ENCODE data around the gene PCDH19. TPM values are rescaled to one million over a fixed set of nuclear protein-coding genes. Genes with fewer than 3 reads are reported as not detected.

Gene PCDH19
- total RNA-seq, 1 experiment from 2014 or later, result 0.05 TPM

DNA sequence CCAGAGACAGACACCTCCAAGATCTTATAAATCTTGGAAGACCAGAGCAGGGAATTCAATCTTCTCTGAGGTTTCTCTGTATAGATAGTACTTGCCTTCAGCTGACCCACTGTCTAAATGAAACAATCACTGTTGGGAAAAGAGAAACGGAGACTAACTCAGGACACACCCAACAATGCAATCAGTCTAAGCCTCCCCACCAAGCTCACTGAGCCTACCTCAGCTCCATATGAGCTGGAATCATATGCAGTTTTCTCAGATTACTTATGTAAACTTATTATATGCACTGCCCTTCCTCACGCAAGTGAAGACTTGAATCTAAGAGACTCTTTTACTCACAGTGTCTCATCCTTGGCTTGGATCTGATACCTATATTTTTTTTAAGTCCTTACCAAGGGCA is 110.5 kb downstream of the PCDH19 start:
- DNase-seq (ENCODE audit: extremely low read depth, low read depth), result no peak

DNA sequence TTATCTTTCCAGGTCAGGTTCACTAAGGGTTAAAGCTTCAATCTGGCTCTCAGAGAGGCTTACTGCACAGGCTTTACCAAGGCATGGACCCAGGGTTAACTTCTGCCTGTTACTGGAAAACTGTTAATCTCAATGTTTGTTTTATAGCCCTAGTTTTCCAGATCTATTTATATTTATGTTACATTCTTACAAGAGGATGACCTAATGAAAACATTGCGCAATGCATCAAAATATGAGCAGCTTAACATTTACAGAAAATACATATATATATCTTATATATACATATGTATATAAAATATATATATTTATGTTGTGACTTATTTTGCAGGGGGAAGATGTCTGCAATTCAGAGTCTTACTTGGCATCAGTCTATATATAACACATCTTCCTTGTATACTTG is 112.3 kb downstream of the PCDH19 start:
- no peak for DNase-seq (ENCODE audit: extremely low read depth, low read depth)

DNA sequence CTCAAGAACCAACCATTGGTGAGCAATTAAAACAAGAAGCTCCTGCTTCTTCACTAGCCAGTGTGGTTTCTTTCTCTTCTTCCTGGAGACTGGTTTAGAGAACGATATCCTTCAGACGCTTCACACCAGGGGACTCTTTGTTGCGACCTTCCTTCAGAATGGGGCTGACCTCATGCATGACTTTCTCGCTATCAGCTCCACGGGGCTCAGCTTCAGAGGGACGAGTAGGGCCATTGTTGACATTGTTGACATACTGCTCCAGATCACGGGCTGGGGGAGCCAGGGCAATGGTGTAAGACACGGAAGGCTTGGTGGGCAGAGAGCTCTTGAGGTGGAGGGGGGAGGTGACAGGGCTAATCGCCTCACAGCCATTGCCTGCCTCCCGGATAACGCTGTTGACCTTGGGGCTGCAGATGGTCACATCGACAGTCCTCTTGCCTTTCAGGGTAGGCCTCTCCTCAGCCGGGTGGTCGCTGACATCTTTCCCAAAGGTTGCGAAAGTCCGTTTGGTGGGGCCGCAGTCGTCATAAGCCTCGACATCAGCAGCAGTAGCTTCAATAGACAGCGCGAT is 113.8 kb downstream of the PCDH19 start:
- DNase-seq (ENCODE audit: extremely low read depth, low read depth), result no peak

DNA sequence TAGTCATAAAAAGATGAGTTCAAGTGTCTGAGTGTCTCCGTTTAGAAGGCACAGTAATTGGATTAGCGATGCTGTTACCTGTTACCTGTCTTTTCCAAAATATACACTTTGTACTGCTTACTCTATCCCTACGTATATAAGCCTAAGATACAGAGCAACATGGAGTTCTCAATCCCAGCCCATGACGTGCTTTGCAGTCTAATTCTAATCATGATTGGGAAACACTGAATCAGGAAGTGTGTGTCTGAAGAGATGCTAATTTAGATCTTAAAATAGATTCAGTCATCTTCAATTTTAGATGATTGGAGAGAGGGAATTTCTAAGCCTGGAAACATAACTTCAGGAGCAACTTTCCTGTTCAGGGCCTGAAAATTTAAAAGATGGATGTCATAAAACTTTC is 115.1 kb downstream of the PCDH19 start:
- no peak for DNase-seq (ENCODE audit: extremely low read depth, low read depth)

DNA sequence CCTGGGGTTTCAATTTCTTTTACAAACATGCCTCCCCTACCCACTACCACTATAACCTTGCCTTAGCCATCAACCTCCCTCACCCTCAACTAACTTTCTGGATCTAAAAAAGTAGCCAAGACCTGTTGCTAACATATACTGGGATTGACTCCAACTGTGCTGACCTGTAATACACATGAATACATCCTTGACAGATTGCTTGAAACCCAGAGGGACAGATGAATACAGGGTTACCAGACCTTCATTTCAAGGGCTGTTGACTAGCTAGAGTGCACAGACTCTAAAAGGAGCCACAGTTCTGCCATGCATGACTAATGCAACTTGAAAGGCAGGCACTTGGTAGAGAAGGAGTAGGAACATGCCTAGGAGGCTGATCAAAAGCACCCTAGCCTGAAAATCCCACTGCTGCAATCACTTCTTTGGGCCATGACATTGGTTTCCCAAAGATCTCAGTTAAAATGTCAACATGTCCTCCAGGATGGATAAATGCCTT is 121.0 kb downstream of the PCDH19 start:
- no peak for DNase-seq (ENCODE audit: extremely low read depth, low read depth)

DNA sequence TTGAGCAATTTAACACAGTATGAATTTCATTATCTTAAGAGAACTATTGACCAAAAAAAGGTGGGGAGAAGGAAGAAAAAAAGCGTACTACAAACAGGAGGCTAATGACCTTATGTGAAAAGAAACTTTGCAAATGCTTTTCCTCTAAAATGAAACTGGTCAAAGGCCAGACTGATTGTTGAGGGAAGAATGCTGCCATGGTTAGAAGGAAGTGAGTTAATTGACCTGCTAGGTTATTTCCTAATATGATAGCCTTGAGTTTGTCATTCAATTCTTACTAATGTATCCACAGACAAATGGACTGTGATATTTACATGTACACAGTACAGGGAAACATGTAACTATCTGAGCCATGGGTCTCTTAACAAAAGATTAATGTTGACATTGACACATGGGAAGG is 132.8 kb downstream of the PCDH19 start:
- no peak for DNase-seq (ENCODE audit: extremely low read depth, low read depth)

DNA sequence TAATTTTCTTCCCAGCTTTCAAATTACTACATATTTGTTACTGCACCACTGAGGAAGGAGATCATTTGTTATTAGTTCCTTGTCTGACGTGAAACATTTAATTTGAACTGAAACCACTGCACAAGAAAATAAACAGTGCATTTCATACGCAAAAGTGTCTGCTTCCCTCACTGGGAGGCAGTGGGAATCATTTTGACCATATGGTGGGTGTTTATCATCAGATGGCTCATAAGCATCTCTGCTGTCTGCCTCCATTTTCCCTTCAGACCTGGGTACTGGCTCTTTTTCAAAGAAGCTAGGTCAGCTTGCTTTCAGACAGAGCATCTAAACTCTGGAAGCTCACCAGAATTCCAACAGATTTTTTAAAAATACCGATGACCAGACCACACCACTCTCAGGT is 135.2 kb downstream of the PCDH19 start:
- no peak for DNase-seq (ENCODE audit: extremely low read depth, low read depth)

DNA sequence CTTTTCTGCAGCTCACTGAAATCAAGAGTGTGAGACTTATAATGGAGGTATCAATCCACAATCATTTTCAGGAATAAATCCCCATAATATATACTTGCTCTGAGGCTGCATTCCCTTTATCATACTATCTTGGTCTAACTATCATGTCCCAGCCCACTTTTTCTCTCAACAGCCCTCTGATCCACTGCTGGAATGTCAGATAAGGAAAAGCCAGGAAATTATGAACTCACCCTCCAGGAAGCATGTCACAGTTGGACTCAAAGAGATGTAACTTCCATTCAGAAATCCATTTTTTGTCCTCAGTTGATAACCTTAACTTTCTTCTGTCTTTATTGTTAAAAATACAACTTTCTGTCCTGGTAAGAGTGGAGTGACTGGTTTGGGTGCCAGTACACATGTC is 144.9 kb downstream of the PCDH19 start:
- no peak for DNase-seq (ENCODE audit: extremely low read depth, low read depth)

DNA sequence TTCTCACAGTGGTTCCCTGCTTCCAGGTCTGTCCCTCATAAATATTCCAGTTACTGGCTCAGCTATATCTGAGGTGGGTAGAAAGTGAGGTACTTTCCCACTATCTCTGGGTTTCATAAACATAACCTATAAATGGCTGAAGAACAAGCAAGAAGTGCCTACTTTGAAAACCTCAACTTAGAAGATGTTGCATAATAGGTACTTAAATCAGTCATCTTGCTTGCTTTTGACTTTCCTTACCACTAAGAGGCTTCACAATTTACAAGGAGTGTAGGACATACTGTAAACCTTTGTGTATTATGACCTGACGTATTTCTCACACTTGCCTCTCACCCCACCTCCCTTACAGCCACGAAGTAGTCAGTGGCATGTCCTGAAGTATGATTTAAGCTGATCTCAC is 145.9 kb downstream of the PCDH19 start:
- DNase-seq (ENCODE audit: extremely low read depth, low read depth), result no peak

DNA sequence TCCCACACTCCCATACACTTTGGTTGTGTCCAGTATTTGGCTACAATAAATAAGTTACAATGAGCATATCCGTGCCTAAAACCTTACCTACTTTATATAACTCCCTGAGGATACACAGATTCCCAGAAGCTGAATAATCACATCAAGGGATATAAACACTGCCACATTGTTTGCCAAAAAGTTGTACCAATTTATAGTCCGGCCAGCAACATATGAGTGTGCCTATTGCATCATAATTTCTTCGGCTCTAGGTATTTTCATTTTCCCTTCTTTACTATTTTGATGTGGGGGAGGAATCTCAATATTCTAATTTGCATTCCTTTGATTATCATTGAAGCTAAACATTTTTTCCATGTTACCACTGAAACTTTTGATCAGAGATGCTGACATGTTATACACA is 146.4 kb downstream of the PCDH19 start:
- no peak for DNase-seq (ENCODE audit: extremely low read depth, low read depth)

DNA sequence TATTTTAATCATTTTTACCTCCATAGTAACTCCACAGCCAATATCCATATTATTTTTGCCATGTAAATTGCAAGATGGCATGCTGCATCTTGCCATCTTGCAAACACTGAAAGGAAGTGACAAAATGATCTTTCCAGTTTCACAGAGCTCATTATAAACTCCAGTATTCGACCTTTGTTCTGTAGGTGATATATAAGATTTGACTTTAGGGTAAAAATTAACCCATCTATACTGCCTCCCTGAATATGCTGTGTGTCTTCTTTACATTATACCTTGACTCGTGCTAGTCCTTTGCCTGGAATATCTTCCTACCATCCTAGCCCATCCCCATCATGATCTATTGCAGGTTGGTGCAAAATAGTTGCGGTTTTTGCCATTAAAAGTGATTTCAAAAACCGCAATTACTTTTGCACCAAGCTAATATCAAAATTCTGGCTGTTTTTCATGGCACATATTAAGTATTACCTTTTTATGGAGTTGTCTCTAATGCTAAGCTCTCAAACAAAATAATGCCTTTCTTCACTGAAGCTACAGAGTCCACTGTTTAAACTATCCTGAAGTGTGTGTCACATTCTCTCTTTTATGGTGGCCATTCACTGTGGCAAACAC is 161.1 kb downstream of the PCDH19 start:
- no peak for DNase-seq (ENCODE audit: extremely low read depth, low read depth)

DNA sequence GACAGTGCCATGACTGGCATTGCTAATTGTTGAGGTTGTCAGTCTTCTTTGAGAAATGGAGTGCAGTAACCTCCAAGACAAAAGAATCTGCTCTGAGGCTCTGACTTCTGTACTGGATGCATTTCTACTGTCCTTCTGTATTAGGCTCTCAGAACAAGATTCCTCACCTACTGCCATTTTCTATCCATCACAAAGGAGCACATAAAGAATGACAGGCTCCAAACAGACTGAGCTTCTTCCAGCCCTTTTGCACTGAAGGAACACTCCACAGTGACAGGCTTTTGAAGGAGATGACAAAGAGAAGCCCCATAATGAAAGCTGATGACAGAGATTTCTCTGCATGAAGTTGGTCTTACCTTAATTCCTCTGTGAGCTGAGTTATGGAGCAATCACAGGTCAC is 162.2 kb downstream of the PCDH19 start:
- no peak for DNase-seq (ENCODE audit: extremely low read depth, low read depth)

DNA sequence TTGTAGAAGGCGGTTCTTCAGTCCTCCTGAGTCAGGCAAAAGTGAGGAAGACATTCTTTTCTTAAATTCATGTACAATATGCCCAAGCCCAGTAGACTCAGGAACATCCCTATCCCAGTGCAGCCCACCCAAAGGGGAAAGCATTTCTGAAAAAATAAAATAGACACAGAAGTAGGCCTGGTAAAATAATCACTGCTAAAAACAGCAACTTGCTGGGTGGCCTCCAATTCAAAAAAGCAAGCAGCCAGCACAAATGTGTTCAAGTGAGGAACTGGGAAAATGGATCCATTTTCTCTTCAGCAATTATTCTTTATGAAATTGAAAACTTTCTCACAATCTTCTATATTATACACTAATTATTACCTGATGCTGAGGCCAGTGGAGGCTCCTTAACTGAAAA is 165.4 kb downstream of the PCDH19 start:
- no peak for DNase-seq (ENCODE audit: extremely low read depth, low read depth)

Other genes starting within 250 kb of the PCDH19 start
- not detected in 2 replicates for gene TNMD, start 174.7 kb upstream of the PCDH19 start, total RNA-seq (2014; rRNA removed; shearing (Covaris generic))
- 35.3 and 40.8 TPM in 2 replicates for gene TSPAN6, start 226.5 kb upstream of the PCDH19 start, total RNA-seq (2014; rRNA removed; shearing (Covaris generic))
- 34.8 and 39.8 TPM in 2 replicates for gene SRPX2, start 233.9 kb upstream of the PCDH19 start, total RNA-seq (2014; rRNA removed; shearing (Covaris generic))

All from NCI-H460 (cell line).